HG02759 (cell line): Measurements from ENCODE around the gene TTC39B.
A peak's percentile ranks its signal among the peaks of the same experiment; 100 is the strongest.

Source experiments
- ATAC-seq: cut with Tn5 transposase; IDR thresholded peaks from one replicate; pipeline ENCODE4 v1.9.1; 2021; ENCODE audit warnings: mild to moderate bottlenecking, moderate library complexity; ENCODE audit not compliant: unreplicated experiment

TTC39B gene

DNA sequence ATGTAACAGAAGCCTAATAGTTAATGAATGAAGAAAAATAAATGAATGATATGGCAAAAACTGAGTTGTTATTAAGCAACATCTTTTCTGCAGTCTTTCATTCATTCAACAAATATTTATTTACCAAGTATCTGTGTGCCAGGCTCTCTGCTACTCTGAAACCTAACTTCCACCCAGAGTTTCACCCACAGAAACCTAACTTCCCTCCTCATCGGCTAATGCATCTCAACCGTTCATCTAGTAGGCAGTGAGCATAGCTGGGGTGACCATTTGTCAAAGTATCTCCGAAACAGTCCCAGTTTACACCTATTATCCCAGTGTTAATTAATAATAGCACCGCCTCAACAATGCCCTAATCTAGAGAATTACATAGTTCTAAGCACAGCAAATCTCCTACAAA, 1.5 kb downstream of the TTC39B start:
- ATAC-seq, result no peak

DNA sequence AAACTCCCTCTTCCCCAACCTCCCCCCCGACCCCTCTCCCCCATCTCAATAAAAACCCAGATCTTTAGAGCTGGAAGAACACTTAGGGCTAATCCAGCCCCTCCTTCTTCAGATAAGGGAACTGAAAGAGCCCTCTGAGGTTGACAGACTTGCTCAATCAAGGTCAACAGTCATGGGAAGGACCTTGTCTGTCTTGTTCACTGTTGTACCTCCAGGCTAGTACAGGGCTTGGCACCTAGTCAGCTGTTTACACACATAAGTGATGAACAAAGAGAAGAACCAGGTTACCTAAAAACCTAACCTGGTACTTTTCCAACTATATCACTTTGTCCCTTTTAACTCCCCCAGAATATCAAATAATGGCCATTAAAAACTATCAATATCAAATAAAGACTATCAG, 2.4 kb downstream of the TTC39B start:
- peak; percentile 33 for ATAC-seq

DNA sequence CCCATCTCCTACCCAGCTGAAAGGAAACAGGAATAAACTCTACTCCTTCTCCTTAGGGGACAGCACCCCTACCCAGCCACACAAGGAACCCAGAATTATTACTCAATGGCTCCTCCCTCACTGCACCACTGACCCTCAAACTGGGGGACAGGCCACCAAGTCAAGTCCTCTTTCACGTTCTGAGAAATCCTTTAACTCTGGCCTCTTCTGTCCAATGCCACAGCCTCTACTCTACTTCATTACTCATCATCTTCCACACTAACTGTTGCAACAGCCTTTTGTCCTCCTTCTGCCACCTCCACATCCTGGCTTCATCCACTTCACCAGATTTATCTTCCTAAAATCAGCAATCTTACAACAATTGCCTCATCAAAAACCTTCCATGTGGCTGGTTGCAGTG, 6.8 kb downstream of the TTC39B start:
- ATAC-seq, result no peak

DNA sequence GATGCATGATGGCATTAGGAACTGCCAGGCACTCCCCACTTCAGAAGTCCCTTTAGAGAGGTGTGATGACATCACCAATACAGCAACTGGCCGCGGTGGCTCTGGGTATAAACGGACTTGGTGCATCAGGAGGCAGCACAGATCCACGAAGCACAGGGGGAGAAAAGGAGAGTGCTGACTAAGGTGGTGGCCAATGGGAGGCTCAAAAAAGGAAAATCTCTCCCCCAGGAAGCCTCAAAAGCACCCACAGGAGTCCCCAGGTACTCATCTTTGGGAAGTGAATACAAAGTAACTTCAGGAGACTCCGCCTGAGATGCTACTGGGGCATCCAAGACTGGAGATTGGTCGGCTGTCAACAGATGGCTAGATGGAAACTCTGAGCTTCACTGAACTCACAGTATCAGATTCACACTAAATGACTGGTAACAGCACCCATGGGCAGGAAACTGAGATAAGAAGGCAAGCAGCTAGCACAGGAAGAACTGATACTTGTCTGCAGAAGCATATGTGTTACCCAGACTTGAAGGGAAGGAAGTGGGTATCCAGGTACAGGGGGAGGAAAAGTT, 7.6 kb downstream of the TTC39B start:
- ATAC-seq, result peak; percentile 70

DNA sequence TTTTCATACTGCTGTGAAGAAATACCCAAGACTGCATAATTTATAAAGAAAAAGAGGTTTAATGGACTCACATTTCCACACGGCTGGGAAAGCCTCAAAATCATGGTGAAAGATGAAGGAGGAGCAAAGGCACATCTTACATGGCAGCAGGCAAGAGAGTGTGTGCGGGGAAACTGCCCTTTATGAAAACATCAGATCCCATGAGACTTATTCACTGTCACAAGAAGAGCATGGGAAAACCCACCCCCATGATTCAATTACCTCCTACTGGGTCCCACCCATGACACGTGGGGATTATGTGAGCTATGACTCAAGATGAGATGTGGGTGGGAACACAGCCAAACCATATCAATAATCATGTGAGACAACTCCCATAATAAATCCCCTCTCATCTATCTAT, 8.7 kb downstream of the TTC39B start:
- no peak for ATAC-seq

DNA sequence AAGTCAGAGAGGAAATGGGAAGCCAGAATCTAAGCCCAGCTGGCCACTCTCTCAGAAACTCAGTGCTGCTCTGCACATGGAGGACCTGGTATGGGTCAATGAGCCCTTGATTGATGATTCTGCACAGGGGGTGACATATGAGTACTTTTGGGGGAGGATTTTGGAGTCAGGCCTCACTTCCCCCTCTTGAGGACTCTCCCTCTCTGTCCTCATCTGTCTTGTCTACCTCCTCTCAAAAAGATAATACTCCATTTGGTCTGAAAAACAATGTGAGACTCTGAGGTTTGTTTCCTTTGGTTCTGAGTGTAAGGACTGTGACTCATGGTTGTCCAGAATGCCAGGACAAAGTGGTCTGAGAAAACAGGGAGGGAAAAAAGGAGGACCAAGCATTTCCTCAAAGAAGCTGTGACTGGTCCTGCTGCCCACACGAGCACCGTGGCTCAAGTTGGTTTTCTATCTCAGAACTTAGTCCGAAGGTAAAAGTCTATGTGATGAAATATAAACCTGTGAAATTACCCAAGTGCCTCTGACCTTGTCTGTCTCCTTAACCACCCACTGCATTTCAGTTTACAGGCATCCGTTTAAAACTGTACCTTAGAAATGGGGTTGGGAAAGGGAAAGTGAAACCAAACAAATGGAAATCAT, 11.1 kb downstream of the TTC39B start:
- ATAC-seq, result peak; percentile 34

DNA sequence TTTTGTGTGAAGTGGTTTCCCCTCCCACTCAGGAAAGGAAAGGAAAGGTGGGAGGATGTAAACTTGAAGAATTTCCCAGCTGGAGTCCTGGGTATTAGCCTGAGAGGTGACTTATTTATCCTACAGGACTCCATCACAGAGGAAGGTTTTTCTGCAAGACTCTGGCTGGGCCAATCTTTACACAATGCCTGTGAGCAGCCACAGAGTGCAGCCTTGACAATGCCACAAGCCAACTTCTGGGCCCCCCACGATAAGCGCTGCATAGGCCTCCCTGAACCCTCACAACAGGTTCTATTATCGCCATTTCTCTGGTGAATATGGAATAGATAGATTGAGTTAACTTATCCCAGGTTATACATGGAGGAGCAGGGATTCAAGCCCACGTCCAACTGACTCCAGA, 12.4 kb downstream of the TTC39B start:
- no peak for ATAC-seq

DNA sequence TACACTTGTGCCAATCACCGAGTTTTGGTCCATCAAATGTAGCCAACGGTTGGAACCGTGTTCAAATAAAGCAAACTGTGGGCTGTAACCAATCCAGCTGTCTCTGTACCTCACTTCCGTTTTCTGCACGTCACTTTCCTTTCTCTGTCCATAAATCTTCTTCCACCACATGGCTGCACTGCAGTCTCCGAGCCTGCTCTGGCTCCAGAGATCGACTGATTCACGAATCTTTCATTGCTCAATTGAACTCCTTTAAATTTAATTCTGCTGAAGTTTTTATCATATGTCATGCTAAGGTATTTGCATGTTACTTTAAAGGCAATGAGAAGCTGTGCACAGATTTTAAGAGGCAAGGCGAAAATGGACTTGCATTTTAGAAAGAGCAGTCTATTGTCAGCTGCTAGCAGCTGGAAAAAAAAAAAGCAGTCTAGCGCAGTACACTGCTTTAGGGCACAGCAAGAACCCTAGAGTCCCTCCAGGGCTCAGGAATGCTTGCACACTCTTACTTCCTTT, 13.2 kb downstream of the TTC39B start:
- ATAC-seq, result no peak

DNA sequence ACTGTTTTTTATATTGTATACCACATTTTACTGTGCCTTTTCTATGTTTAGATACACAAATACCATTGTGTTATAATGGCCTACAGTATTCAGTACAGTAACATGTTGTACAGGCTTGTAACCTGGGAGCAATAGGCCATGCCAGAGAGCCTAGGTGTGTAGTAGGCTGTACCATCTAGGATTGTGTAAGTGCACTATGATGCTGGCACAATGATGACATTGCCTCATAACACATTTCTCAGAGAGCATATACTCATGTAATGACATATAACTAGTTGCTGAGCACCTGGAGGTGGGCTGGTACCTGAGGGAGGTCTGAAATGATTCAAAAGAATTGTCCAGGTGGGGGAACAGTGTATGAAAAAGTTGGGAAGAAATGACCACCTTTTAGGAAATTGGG, 13.9 kb downstream of the TTC39B start:
- no peak for ATAC-seq

DNA sequence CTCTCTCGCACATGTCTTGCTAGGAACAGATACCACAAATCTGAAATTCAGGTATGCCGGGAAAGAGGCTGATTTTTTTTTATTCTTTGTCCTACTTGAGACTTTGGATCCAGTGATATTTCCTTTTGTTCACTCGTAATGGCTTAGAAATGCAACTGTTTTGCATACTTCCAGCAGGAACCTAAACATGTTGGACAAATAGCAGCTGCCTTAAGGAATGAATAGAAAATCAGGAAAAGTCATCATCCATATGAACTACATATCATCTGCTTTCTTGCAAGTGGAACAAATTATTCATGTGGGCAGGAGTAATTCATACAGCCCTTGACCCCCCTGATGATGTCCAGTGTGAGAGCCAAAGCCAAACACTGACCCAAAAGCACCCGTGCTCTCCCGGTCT, 17.4 kb downstream of the TTC39B start:
- no peak for ATAC-seq

DNA sequence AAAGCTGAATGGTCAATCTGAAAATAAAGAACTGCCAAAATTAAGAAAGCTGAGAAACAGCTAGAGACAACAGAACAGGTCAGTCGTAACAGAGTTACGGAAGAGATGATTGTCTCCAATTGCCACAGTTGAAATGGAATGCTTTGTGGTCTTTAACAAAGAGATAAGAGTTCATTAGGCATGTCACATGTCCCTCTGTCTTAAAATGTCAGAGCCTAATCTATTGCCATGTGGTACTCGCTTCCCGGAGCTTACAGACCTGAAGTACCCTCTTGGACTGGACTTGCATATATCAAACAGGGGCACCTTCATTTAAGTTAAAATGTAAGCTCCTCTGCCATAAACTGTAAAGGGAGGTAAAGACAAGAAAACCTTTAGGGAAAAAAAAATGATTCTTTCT, 19.7 kb downstream of the TTC39B start:
- no peak for ATAC-seq

DNA sequence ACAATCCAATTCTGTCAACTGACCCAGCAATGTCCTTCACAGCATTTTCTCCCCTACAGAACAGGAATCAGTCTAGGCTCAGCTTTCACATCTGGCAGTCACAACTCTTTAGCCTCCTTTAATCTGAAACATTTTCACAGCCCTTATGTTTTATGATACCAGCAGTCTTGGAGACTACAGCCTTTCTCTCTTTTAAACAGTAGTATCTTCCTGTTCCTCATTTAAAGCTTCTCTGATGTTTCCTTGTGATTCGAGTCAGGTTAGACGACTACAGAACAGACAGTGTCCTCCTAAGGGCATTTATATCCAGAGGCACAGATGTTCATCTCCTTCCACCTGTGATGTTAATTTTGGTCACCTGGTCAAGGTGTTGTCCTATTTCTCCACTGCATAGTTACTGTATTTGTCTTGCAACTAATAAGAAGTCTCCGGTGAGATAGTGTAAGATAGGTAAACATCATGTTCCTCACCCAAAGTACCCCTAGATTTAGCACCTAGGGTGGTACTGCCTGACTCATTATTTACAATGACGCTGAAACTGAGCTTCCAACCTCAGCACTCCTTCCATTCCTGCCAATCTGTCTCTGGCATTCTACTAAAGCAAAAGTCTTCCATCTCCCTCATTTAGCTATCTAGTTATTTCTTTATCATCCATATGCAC, 20.7 kb downstream of the TTC39B start:
- no peak for ATAC-seq

DNA sequence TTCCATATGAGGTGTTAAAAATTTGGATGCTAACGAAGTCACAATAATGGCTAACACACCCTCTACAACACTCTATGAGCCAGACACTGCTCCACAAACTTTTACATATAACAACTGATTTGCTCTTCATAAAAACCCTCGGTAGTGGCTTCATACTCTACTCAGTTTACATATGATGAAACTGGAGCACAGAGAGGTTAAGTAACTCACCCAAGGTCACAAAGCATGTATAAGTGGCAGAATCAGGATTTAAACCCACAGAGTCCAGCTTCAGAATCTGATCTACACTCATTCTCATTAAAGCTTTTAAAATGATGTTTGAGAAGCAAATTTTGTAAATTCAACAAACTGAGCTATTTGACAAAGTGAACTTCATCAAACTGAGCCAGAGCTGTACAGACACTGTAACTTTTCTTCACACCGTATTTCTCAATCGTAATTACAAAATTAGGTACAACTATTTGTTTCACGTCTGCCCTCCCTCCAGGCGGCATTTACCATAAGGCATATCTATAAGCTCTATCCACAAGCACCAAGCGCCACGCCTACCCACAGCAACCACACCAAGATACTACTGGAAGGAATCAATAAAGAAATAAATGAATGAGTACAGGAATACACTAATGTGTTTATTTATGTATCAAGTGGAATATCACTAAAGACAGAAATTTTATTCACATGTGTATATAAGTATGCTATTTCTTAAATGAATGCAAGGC, 24.3 kb downstream of the TTC39B start:
- ATAC-seq, result no peak

DNA sequence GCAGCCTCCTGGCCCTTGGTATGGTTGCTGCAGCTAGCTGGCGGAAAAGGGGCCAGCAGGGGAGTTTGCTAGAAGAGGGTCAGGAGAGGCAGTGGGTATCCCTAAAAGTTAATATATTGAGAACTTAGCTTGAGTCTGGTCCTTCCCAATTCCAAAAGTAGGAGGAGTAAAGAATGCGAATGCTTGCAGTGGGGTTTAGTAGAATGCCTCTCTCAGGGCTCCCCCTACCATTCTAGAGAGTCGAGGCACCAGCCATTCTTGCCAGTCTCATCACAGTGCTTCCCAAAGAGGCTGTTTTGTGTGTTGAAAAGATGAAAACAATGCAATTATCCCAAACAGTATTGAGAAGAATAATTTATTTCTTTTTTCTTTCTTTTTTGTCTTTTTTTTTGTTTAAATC, 26.4 kb downstream of the TTC39B start:
- no peak for ATAC-seq

DNA sequence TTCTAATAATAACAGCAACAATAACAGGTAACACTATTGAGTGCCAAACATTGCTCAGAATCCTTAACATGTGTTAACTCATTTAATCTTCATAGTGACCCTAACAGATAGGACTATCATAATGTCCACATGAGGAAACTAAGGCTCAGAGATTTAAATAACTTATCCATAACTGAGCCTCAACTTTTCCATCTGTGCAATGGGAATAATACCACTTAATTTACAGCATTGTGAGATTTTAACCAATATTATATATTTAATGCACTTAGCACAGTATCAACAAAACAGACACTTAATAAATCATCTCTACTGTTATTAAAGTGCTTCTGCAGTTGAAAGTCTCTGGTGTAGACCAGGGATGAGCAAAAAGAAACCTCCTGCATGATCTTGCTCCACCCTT, 28.2 kb downstream of the TTC39B start:
- no peak for ATAC-seq

DNA sequence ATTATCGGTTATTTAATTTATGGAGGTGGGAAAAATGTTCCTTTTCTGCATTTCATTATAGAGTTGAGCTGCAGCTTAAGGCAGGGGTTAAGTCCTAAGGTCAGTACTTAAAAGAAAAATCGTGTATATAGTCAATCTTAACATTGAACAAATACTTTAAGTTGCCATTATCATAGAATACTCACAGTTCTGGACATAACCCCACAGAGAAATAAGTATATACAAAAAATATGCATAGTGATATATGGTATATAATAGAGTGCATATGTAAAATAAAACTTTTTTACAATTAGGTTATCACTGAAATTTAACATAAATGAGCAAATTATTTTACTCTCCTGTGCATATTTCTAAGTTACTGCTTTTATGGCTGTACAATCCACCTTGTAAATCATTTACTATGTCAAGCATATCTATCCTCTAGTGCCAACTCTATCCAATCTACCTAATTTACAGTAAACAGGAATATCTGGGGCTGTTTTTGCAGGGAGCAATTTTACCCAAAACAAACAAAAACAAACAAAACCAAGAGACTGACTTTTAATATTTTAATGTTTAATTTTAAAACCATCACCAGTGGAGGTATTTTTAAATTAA, 28.8 kb downstream of the TTC39B start:
- no peak for ATAC-seq

DNA sequence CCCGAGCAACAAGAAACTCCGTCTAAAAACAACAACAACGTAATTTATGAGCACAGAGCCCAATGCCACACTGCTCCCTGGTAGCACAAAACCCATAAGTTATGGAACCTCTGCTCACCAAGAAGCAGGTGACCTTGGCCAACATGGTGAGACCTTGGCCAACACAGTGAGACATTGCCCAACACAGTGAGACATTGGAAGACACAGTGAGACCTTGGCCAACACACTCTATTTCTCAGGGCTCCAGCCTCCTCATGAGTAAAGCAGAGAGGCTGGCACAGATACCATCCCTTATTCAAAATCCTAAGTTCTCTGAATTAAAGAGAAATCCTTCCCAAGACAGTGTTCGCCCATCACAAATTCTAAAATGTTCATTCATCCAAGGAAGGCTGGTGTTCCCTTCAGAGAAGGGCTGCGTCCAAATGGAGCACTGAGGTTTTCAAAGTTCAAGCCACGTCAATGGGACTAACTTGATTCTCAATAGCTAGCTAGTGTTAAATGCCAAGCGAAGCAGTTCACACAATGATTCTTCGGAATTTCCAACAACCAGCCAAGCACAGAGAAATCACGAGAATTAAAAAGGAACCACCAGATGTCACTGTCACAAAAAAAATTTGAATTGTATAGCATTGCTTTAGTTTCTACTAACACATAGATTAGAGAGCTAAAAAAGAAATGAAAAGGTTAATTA, 29.5 kb downstream of the TTC39B start:
- no peak for ATAC-seq

DNA sequence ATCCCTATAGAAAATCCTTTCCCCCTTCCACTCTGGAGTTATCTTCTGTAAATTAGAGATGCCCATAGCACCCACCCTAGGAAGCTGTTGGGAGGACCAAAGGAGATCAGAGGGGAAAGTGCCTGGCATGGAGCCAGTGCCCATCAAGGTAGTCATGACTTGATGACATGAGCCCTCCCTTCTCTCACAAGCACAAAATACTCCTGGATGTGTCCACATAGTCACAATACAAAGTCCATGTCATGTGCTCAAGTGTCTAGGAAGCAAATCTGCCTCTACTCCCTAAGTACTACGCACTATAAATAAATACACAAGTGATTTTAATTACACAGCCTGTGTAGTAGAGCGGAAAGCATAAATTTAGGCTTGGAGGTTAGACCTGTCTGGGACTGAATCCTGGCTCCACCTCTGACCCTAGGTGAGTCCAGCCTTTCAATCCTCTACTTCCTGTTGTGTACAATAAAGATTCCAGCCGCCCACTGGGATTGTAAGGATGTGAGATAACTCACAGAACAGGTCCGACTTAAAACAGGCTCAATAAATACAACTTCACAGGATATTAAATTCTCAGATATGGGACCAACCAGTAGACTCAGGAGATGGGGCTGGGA, 30.6 kb downstream of the TTC39B start:
- ATAC-seq, result no peak

DNA sequence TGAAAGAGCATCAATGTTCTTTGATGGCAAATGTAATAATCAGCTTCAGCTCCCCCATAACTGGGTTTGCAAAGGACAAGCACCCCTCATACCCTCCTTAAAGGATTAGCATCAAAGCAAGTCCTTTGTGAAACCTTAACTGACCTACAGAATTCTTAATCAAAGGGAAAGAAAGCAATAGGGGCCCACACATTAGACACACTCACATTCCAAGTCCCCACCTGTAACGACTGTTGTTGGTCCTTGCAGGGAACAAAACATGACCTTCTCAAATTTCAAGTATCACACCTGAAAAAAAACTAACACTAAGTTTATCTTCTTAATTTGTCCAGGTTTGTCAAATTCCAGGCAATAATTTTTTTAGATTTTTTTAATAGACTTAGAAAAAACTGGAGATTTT, 32.6 kb downstream of the TTC39B start:
- no peak for ATAC-seq

DNA sequence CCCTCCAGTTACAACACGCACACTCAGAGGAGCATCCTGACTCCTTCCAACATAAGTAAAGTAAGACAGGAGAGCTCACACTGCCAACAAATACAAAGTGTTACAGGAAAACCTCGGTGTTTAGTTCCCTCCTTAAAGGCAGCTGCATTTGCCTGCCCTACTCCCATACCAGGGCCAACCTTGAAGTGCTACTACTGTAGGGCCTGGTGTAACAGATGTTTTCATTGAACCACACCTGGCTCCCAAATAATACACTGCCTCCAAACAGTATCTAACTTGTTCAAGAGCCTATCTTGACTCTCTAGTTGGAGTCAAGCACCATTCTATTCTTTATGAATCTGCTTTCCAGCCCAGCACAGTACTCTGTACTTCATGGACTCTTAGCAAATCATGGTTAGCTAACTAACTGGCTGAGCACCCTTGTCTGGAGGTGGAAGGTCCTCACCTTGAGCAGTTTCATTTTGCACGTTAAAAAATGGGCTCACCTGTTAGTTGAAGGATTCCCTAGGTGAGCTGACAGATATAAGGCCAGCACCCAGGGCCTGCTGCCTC, 34.6 kb downstream of the TTC39B start:
- ATAC-seq, result no peak
